Uterus (tissue), 2 donors: ENCODE results near the gene PIK3CB.

Source experiments
- POLR2A ChIP-seq, 2 donors: fragments of 450-650 bp; IDR thresholded peaks; one replicate each; pipeline ENCODE4 v1.6.1; 2016; ENCODE audit warnings: antibody characterized with exemption in 2 of 2, mild to moderate bottlenecking in 1 of 2, moderate library complexity in 1 of 2
- TF ChIP-seq, protein P1 (sequence below), 4 experiments: fragments of 200-600 bp in 2 of 4; fragments of 450-650 bp in 2 of 4; sonication (generic) in 2 of 4; IDR thresholded peaks; one replicate each; pipeline ENCODE4 v1.5.1; 2016 to 2019; ENCODE audit warnings: antibody characterized with exemption in 4 of 4, mild to moderate bottlenecking in 2 of 4, moderate library complexity in 1 of 4

DNA sequence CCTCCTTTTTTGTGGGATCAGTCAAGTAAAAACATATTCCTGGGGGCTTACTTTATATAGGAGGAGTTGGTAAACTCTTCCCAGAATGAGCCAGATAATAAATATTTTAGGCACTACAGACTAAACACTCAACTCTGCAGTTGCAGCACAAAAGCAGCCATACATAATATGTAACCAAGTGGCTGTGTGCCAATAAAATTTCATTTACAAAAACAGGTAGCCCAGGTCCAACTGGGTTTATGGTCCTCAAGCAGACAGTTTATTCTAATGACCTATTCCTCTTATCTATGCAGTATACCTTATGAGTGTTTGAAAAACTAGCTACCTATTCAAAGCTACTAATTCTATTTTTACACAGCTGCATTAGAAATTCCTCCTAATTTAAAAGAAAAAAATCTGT, 164.3 kb downstream of the PIK3CB start:
- TF ChIP-seq, protein P1, sequence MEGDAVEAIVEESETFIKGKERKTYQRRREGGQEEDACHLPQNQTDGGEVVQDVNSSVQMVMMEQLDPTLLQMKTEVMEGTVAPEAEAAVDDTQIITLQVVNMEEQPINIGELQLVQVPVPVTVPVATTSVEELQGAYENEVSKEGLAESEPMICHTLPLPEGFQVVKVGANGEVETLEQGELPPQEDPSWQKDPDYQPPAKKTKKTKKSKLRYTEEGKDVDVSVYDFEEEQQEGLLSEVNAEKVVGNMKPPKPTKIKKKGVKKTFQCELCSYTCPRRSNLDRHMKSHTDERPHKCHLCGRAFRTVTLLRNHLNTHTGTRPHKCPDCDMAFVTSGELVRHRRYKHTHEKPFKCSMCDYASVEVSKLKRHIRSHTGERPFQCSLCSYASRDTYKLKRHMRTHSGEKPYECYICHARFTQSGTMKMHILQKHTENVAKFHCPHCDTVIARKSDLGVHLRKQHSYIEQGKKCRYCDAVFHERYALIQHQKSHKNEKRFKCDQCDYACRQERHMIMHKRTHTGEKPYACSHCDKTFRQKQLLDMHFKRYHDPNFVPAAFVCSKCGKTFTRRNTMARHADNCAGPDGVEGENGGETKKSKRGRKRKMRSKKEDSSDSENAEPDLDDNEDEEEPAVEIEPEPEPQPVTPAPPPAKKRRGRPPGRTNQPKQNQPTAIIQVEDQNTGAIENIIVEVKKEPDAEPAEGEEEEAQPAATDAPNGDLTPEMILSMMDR (IDR thresholded peaks at IDR 0.05), result no peak
- no peak for TF ChIP-seq POLR2A (IDR thresholded peaks at IDR 0.05)
